Activated naive CD8-positive, alpha-beta T cell treated with anti-CD3 and anti-CD28 coated beads, Interleukin-2, amount 50 U/mL, for 24 hours (primary cell): ENCODE measurements around the gene CACNA2D4.
A peak's percentile ranks its signal among the peaks of the same experiment; 100 is the strongest.

Experiments used
- ATAC-seq: fragments of 150-1000 bp; cut with Tn5 transposase; one replicate; pipeline ENCODE4 v1.10.0; 2021
- DNase-seq: peaks from one replicate; pipeline ENCODE4 v3.0.0; 2021
- H3K27ac Mint-ChIP-seq: one replicate; pipeline ENCODE4 v1.8.0; 2021; ENCODE audit warnings: mild to moderate bottlenecking, mixed read lengths
- H3K27me3 Mint-ChIP-seq: one replicate; pipeline ENCODE4 v1.8.0; 2021; ENCODE audit warnings: mixed read lengths
- H3K36me3 Mint-ChIP-seq: one replicate; pipeline ENCODE4 v1.8.0; 2021; ENCODE audit warnings: low read depth, mixed read lengths
- H3K4me1 Mint-ChIP-seq: one replicate; pipeline ENCODE4 v1.8.0; 2021; ENCODE audit warnings: mixed read lengths
- H3K4me3 Mint-ChIP-seq: one replicate; pipeline ENCODE4 v1.8.0; 2021; ENCODE audit warnings: mild to moderate bottlenecking, moderate library complexity, mixed read lengths
- H3K9me3 Mint-ChIP-seq: one replicate; pipeline ENCODE4 v1.8.0; 2021; ENCODE audit warnings: mixed read lengths

Gene CACNA2D4

GRCh38 chr12:1928439-1929121 is 10.1 kb upstream of the CACNA2D4 start:
- H3K27me3 Mint-ChIP-seq = no peaks in the 10 kb centered on the region
- H3K36me3 Mint-ChIP-seq = no peaks in the 10 kb centered on the region
- ATAC-seq (no peak), DNase-seq (no peak)
- H3K27ac Mint-ChIP-seq = no peak overlapping the region
- H3K4me1 Mint-ChIP-seq = peaks cover 23% of the 10 kb centered on the region
- H3K9me3 Mint-ChIP-seq = no peaks in the 10 kb centered on the region
- no peak overlapping the region for H3K4me3 Mint-ChIP-seq

DNA sequence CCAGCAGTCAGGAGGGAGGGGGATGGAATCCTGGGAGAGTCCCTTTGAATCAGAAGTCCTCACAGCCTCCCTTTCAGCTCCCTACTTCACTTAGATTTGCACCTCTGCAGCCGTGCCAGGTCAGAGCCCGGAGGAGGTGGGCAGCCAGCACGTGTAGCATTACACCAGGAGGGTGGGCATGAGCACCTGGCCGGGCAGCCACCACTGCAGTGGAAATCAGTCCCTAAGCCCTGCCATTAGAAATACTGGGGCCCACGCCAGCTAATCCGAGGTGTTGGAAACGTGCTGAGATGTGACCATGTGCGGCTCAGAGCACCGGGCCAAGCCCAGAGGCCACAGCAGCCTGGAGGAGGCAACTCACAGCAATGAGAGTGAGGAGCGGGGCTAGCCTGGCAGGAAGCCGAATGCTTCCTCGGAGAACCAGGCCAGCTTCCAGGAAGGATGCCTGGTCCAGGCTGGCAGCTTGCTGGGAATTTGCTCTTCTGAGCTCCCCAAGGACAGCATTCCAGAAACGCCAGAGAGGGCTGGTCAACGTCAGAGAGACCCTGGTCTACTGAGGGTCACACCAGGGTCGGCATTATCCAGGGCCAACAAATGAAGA is 9.4 kb upstream of the CACNA2D4 start:
- H3K4me3 Mint-ChIP-seq = no peak overlapping the region
- peaks cover 21% of the 10 kb centered on the region for H3K4me1 Mint-ChIP-seq
- no peak overlapping the region for H3K27ac Mint-ChIP-seq
- no peaks in the 10 kb centered on the region for H3K9me3 Mint-ChIP-seq
- no peaks in the 10 kb centered on the region for H3K27me3 Mint-ChIP-seq
- DNase-seq (no peak), ATAC-seq (no peak)
- no peaks in the 10 kb centered on the region for H3K36me3 Mint-ChIP-seq

DNA sequence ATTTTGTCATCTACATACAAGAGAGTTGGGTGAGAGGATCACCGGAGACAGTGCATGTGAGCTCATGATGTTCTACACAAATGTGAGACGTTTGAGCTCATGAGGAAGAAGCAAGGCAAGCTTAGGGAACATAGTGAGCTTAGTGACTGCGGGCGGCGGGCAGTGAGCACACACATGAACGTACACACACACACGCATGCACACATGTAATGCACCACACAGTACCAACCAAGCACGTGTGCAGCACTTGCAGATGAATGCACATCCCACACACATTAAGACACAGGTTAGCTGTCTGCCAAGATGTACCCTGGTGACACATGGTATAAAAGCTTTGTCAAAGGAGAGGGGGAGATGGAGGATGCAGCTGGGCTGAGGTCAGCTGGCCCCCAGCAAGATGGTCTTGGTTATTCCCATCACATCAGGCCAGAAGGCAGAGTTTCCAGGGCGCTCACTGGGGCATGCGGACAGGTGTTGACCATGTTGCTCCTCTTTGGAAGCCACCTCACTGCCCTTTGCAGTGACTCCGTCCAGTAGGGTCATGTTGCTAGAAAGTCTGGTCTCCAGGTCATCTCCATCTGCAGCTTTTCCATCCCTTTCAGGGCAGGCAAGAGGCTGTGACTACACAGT is 8.7 kb upstream of the CACNA2D4 start:
- Mint-ChIP-seq H3K27me3 (no peaks in the 10 kb centered on the region), H3K4me1 (peaks cover 15% of the 10 kb centered on the region), H3K27ac (no peak overlapping the region), H3K4me3 (no peak overlapping the region), H3K9me3 (no peaks in the 10 kb centered on the region), H3K36me3 (no peaks in the 10 kb centered on the region)
- DNase-seq (no peak), ATAC-seq (no peak)

DNA sequence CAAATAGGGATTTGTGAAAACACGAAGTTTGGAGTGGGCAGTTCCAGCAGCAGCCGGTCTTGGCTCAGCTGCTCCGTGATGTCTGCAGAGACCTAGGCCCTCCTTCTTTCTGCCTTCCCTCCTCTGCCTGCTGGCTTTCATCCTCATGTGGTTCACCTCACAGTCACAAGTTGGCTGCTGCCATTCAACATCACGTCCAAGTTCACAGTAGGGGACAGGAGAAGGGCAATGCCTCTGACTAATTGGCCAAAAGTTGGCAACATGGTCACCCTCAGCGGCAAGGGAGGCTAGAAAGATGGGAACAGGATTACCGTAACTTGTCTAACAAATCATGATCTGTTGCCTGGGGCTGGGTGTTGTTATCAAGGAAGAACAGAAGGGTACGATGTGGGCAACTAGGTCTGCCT is 7.8 kb upstream of the CACNA2D4 start:
- H3K4me1 Mint-ChIP-seq = peaks cover 15% of the 10 kb centered on the region
- no peak overlapping the region for H3K27ac Mint-ChIP-seq
- no peak overlapping the region for H3K4me3 Mint-ChIP-seq
- ATAC-seq = no peak
- H3K9me3 Mint-ChIP-seq = no peaks in the 10 kb centered on the region
- no peaks in the 10 kb centered on the region for H3K36me3 Mint-ChIP-seq
- H3K27me3 Mint-ChIP-seq = no peaks in the 10 kb centered on the region
- DNase-seq = no peak

DNA sequence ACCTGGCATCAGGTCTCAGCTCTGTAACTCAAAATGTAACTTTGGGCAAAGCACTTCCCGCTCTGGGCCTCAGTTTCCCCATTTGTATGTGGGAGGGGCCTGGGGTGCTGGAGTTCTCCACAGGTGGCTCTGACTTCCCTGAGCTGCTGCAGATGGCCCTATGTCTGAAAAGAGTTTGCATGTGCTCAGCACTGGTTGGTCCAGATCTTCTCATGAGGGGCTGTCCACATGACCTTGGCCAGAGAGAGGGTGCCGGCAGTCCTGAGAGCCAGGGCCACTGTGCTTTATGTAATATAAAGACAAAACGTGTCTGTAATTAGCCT is 7.2 kb upstream of the CACNA2D4 start:
- no peak for ATAC-seq
- H3K4me1 Mint-ChIP-seq = peaks cover 19% of the 10 kb centered on the region
- no peak for DNase-seq

DNA sequence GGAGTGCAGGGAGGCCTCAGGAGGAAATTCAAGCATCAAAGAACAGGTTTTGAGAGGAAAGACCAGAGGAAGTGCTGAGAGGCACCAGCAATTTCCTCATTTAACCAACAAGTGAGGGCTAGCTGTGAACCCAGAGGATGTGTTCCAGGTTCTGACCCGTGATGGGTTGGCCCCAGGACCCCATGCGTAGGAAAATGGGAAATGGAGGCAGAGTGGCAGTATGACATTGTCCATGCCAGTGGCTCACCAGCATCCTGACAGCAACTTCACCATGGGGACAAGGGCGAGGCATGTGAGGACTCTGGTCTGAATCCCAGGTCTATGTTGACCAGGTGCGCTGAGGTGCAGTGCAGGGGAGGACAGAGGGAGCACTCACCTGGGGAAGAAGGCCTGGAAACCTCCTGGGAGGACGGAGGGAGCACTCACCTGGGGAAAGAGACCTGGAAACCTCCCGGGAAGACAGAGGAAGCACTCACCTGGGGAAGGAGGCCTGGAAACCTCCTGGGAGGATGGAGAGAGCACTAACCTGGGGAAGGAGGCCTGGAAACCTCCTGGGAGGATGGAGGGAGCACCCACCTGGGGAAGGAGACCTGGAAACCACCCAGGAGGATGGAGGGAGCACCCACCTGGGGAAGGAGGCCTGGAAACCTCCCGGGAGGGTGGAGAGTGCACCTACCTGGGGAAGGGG is 6.7 kb upstream of the CACNA2D4 start:
- DNase-seq (no peak), ATAC-seq (no peak)
- Mint-ChIP-seq H3K4me1 (peaks cover 17% of the 10 kb centered on the region), H3K9me3 (no peaks in the 10 kb centered on the region), H3K27ac (no peak overlapping the region), H3K36me3 (no peaks in the 10 kb centered on the region), H3K27me3 (no peaks in the 10 kb centered on the region), H3K4me3 (no peak overlapping the region)

More for the DNA sequence above, 7.2 kb upstream of the CACNA2D4 start:
- no peaks in the 10 kb centered on the region for H3K36me3 Mint-ChIP-seq
- no peak overlapping the region for H3K4me3 Mint-ChIP-seq
- H3K27ac Mint-ChIP-seq = no peak overlapping the region
- no peaks in the 10 kb centered on the region for H3K27me3 Mint-ChIP-seq
- H3K9me3 Mint-ChIP-seq = no peaks in the 10 kb centered on the region

DNA sequence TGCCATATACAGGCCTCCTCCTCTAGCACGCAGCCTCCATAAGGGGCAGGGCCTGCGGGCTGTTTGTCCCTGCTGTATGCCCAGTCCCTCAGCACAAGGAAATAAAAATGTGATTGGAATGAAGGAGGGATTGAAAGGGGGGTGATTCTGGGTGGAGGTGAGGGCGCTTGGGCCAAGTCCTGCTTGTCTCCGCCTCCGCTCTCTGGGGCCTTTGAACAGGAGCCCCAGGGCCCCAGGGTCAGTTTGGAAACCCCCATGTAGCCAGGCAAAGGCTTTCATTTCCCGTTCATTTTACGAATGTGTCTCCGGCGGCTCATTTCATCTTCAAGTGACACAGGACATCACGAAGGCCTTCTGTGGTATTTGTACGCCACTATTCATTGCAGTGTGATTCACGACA is 4.5 kb upstream of the CACNA2D4 start:
- Mint-ChIP-seq H3K27me3 (no peaks in the 10 kb centered on the region), H3K36me3 (no peaks in the 10 kb centered on the region), H3K27ac (no peak overlapping the region), H3K9me3 (no peaks in the 10 kb centered on the region), H3K4me3 (no peak overlapping the region), H3K4me1 (peaks cover 16% of the 10 kb centered on the region)
- no peak for DNase-seq
- no peak for ATAC-seq

GRCh38 chr12:1922075-1922709 is 3.7 kb upstream of the CACNA2D4 start:
- no peaks in the 10 kb centered on the region for H3K9me3 Mint-ChIP-seq
- no peaks in the 10 kb centered on the region for H3K36me3 Mint-ChIP-seq
- H3K27ac Mint-ChIP-seq = no peak overlapping the region
- H3K4me1 Mint-ChIP-seq = peaks cover 16% of the 10 kb centered on the region
- no peak for DNase-seq
- ATAC-seq = no peak
- no peak overlapping the region for H3K4me3 Mint-ChIP-seq
- H3K27me3 Mint-ChIP-seq = no peaks in the 10 kb centered on the region

DNA sequence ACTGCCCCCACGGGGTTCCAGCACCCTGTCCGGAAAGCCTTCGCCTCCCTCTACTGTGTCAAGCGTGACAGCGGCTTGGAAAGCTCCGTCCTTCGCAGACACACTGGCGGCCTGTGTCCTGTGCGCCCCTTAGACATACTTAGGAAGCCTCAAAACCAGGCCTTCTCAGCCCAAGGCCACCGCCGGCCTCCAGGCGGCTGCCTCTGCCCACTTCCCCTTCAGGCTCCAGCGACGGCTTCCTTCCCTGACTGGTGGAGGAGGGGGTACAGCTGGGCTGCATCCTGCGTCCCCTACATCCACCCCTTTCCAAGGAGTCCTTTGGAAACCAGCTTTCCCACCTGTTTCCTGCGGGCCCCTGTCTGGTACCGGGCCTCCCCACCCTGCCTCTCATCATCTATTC is 2.5 kb upstream of the CACNA2D4 start:
- no peak overlapping the region for H3K4me3 Mint-ChIP-seq
- H3K27ac Mint-ChIP-seq = no peak overlapping the region
- no peaks in the 10 kb centered on the region for H3K9me3 Mint-ChIP-seq
- DNase-seq (no peak), ATAC-seq (no peak)
- no peaks in the 10 kb centered on the region for H3K36me3 Mint-ChIP-seq
- peaks cover 4% of the 10 kb centered on the region for H3K27me3 Mint-ChIP-seq
- peaks cover 22% of the 10 kb centered on the region for H3K4me1 Mint-ChIP-seq

DNA sequence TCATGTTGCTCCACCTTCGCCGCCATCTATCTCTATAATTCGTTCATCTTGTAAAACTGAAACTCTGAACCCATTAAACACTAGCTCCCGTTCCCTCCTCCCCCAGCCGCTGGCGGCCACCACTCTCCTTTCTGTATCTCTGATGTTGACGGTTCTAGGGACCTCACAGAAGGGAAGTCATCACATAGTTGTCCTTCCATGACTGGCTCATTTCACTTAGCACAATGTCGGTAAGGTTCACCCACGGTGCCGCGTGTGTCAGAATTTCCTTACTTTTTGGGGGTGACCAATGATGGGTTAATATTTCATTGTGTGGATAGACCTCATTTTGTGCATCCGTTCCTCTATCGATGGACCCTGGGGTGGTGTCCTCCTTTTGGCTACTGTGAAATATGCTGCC is 2.0 kb upstream of the CACNA2D4 start:
- Mint-ChIP-seq H3K4me1 (peaks cover 26% of the 10 kb centered on the region), H3K27me3 (peaks cover 4% of the 10 kb centered on the region), H3K27ac (no peak overlapping the region), H3K9me3 (no peaks in the 10 kb centered on the region), H3K36me3 (no peaks in the 10 kb centered on the region), H3K4me3 (no peak overlapping the region)
- no peak for DNase-seq
- ATAC-seq = no peak

GRCh38 chr12:1919763-1920162 is 1.3 kb upstream of the CACNA2D4 start:
- no peaks in the 10 kb centered on the region for H3K36me3 Mint-ChIP-seq
- peaks cover 26% of the 10 kb centered on the region for H3K4me1 Mint-ChIP-seq
- H3K4me3 Mint-ChIP-seq = no peak overlapping the region
- H3K27me3 Mint-ChIP-seq = peaks cover 4% of the 10 kb centered on the region
- no peak overlapping the region for H3K27ac Mint-ChIP-seq
- no peaks in the 10 kb centered on the region for H3K9me3 Mint-ChIP-seq
- ATAC-seq (no peak), DNase-seq (no peak)

DNA sequence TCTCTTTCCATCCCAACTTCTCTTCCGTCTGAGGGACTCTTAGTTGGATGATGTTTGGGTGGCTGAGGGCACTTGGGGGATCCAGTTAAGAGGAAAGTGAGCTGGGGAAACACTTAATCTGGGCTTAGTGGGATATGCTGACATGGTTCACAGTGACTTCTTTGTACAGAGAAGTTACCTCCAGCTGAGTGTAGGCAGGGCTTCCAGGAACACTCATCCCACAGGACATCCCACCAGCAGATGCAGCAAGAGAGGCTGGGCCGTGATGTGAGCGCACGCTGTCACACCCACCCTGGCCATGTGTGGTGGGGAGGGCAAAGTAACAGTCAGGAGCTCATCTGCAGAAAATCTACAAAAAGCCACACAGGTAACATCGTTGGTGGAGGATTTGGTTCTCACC is 832 bp upstream of the CACNA2D4 start:
- Mint-ChIP-seq H3K27ac (no peak overlapping the region), H3K9me3 (no peaks in the 10 kb centered on the region), H3K27me3 (peaks cover 4% of the 10 kb centered on the region), H3K4me1 (peaks cover 22% of the 10 kb centered on the region), H3K36me3 (no peaks in the 10 kb centered on the region), H3K4me3 (no peak overlapping the region)
- ATAC-seq = no peak
- no peak for DNase-seq

DNA sequence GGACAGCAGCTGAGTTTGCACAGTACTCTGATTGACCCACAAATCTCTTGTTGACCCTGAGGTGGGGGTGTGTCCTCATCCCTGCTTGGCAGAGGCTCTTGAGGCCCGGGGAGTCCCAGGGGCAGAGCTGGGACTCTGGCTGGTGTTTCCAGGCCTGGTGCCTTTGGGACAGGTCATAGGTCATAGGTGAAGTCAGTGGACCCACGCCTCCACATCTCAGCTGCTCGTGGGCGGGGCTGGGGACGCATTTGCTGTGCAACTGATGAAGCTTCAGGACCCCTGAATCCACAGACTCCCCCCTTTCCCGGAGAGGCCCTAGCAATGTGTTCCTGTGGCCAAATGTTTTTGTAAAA is 408 bp upstream of the CACNA2D4 start:
- Mint-ChIP-seq H3K4me1 (peaks cover 20% of the 10 kb centered on the region), H3K27ac (no peak overlapping the region), H3K4me3 (no peak overlapping the region), H3K27me3 (peaks cover 4% of the 10 kb centered on the region), H3K36me3 (no peaks in the 10 kb centered on the region), H3K9me3 (no peaks in the 10 kb centered on the region)
- ATAC-seq = no peak
- no peak for DNase-seq

DNA sequence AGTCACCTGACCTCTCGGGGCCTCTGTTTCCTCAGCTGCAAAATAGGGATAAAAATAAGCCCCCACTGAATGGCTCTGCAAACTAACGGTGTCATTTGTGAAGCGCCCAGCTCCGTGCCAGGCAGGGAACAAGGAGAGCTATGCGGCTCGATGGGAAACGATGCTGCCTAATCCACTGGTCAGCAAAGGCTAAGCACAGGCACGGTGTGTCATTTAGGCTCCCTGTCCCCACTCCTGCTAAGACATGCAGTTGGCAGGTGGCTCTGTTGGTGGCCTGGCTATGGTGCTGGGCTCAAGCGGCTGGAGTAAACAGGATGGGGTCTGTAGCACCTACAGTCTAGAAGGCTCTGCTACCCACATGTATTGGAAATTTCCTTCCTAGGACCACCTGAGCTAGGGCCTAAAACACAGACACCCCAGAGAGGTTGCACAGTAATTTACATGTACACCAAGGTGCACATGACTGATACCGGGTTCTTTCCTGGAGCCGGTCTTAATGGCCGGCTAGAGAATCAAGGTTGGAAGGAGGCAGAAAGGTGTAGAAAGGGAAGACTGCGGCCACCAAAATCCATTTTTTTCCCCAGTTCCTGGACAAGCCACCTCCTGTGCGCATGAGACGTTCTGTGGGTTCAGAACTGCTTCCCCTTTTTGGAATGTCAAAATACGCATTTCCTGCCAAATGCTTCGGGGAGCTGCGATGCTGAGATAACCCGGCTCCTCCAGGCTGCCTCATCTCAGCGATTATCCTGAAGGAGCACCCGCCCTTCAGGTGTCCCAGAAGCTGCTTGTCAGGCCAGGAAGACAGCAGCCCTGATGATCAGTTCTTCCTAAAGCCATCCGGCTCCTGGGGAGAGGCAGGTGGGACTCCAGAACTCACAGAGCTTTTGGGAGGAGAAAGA is 1.0 kb downstream of the CACNA2D4 start:
- peaks cover 4% of the 10 kb centered on the region for H3K27me3 Mint-ChIP-seq
- no peaks in the 10 kb centered on the region for H3K9me3 Mint-ChIP-seq
- peak overlapping the region; percentile 62 for H3K4me3 Mint-ChIP-seq
- H3K36me3 Mint-ChIP-seq = no peaks in the 10 kb centered on the region
- peaks cover 19% of the 10 kb centered on the region for H3K4me1 Mint-ChIP-seq
- ATAC-seq = no peak
- no peak for DNase-seq
- H3K27ac Mint-ChIP-seq = no peak overlapping the region
